Upper lobe of left lung (tissue), 6 donors: ENCODE measurements around the gene SPAG16. TPM values are rescaled to one million over a fixed set of nuclear protein-coding genes. Genes with fewer than 3 reads are reported as not detected.

Experiments
- ATAC-seq, 2 donors: fragments of 200-7000 bp; cut with Tn5 transposase; one replicate each; pipeline ENCODE4 v1.9.1; 2022; ENCODE audit warnings: mild to moderate bottlenecking in 2 of 2, moderate library complexity in 2 of 2; ENCODE audit not compliant: low FRiP score in 2 of 2
- DNase-seq, 2 donors: peaks; one replicate each; pipeline ENCODE4 v3.0.0-alpha.2; 2019 to 2020
- H3K27ac ChIP-seq, 4 donors: fragments of 200-600 bp; sonication (generic); one replicate each; pipeline ENCODE4 v1.5.1; 2016 to 2019
- H3K27me3 ChIP-seq, 4 donors: fragments of 200-600 bp; sonication (generic); one replicate each; pipeline ENCODE4 v1.5.1; 2017 to 2019
- H3K36me3 ChIP-seq, 4 donors: fragments of 200-600 bp; sonication (generic); one replicate each; pipeline ENCODE4 v1.5.1; 2016 to 2019
- H3K4me1 ChIP-seq, 4 donors: fragments of 200-600 bp; sonication (generic); one replicate each; pipeline ENCODE4 v1.5.1; 2018 to 2019
- H3K4me3 ChIP-seq, 4 donors: fragments of 200-600 bp; sonication (generic); one replicate each; pipeline ENCODE4 v1.5.1; 2017 to 2019; ENCODE audit warnings: mild to moderate bottlenecking in 2 of 4, moderate library complexity in 1 of 4
- H3K9me3 ChIP-seq, 4 donors: fragments of 200-600 bp; sonication (generic); one replicate each; pipeline ENCODE4 v1.5.1; 2018 to 2019
- CTCF ChIP-seq, 6 experiments: fragments of 450-650 bp in 4 of 6; fragments of 200-600 bp in 2 of 6; sonication (generic) in 2 of 6; IDR thresholded peaks; one replicate each; pipeline ENCODE4 v1.5.1; 2016 to 2019; ENCODE audit warnings: antibody characterized with exemption in 6 of 6
- EP300 ChIP-seq, 4 donors: sonication (generic); formaldehyde crosslinking; IDR thresholded peaks; one replicate each; pipeline ENCODE4 v1.5.1; 2017; ENCODE audit warnings: antibody characterized with exemption in 4 of 4, control low read depth in 2 of 4
- POLR2A ChIP-seq, 4 donors: fragments of 450-650 bp; IDR thresholded peaks; one replicate each; pipeline ENCODE4 v1.5.1; 2016 to 2017; ENCODE audit warnings: antibody characterized with exemption in 4 of 4, mild to moderate bottlenecking in 2 of 4
- POLR2AphosphoS5 ChIP-seq, 2 donors: sonication (generic); formaldehyde crosslinking; IDR thresholded peaks; one replicate each; pipeline ENCODE4 v1.5.1; 2017; ENCODE audit warnings: antibody characterized with exemption in 2 of 2
- WGBS, 2 donors: methylation state at CpG; one replicate each; pipeline ENCODE4 v1.1.5; 2017 to 2018; 5-methylcytosine and 5-hydroxymethylcytosine counted together
- total RNA-seq, 6 donors: library from RNA; depleted of rRNA in 4 of 6; stranded (reverse); fragments of >200 nt in 4 of 6; gene quantifications; one replicate each; pipeline versions ENCODE4 v1.1.0 to v1.2.1, GENCODE V29; 2016 to 2021
- donor health status: DM: no; HTN: no; CAD: no; lungs with moderate emphysema.
- donor health status: DM: no; HTN: yes; CAD: no; lungs with severe emphysema.

SPAG16 gene
- total RNA-seq, 6 donors from 2014 or later, result 9.7 to 65.0 (median 12.9) TPM

GRCh38 chr2:213288913-213289700 lies 4.8 kb downstream of the SPAG16 start:
- Histone ChIP-seq H3K36me3 (no peaks in the 10 kb centered on the region), H3K27ac (no peak overlapping the region), H3K4me1 (peaks cover 0 to 14% (median 4%) of the 10 kb centered on the region in 4 donors), H3K9me3 (no peaks in the 10 kb centered on the region), H3K4me3 (no peak overlapping the region), H3K27me3 (no peaks in the 10 kb centered on the region)
- DNase-seq (no peak), ATAC-seq (no peak)
- 59 to 75% methylated on average over 2 of the region's 2 CpGs for WGBS, 2 donors
- TF ChIP-seq CTCF (IDR thresholded peaks at IDR 0.05), result no peak

GRCh38 chr2:213290501-213290900 lies 6.2 kb downstream of the SPAG16 start:
- WGBS, 2 donors, result 81 to 90% methylated on average over 3 of the region's 3 CpGs
- no peak for TF ChIP-seq POLR2A (IDR thresholded peaks at IDR 0.05)
- TF ChIP-seq EP300 (IDR thresholded peaks at IDR 0.05), result no peak
- TF ChIP-seq POLR2AphosphoS5 (IDR thresholded peaks at IDR 0.05), result no peak
- TF ChIP-seq CTCF (IDR thresholded peaks at IDR 0.05), result no peak
- no peak for DNase-seq
- Histone ChIP-seq H3K36me3 (no peaks in the 10 kb centered on the region), H3K9me3 (no peaks in the 10 kb centered on the region), H3K27ac (no peak overlapping the region), H3K27me3 (no peaks in the 10 kb centered on the region), H3K4me1 (peaks cover 0 to 3% (median 0%) of the 10 kb centered on the region in 4 donors), H3K4me3 (no peak overlapping the region)
- ATAC-seq, result no peak

GRCh38 chr2:213296270-213296669 lies 12.0 kb downstream of the SPAG16 start:
- Histone ChIP-seq H3K4me3 (no peak overlapping the region), H3K27me3 (no peaks in the 10 kb centered on the region), H3K27ac (no peak overlapping the region), H3K36me3 (peaks cover 0 to 3% (median 0%) of the 10 kb centered on the region in 4 donors), H3K9me3 (no peaks in the 10 kb centered on the region), H3K4me1 (no peaks in the 10 kb centered on the region)
- 91 to 94% methylated on average over 5 of the region's 5 CpGs for WGBS, 2 donors
- TF ChIP-seq EP300 (IDR thresholded peaks at IDR 0.05) (no peak), CTCF (IDR thresholded peaks at IDR 0.05) (no peak), POLR2A (IDR thresholded peaks at IDR 0.05) (no peak), POLR2AphosphoS5 (IDR thresholded peaks at IDR 0.05) (no peak)
- ATAC-seq, result no peak
- no peak for DNase-seq

- DNase-seq (no peak), ATAC-seq (no peak)
- Histone ChIP-seq H3K9me3 (peaks cover 17 to 25% (median 18%) of the 10 kb centered on the region in 4 donors), H3K27ac (no peak overlapping the region), H3K4me3 (no peak overlapping the region), H3K4me1 (no peaks in the 10 kb centered on the region), H3K27me3 (no peaks in the 10 kb centered on the region), H3K36me3 (peaks cover 0 to 16% (median 0%) of the 10 kb centered on the region in 4 donors)
- TF ChIP-seq CTCF (IDR thresholded peaks at IDR 0.05) (no peak), POLR2A (IDR thresholded peaks at IDR 0.05) (no peak), EP300 (IDR thresholded peaks at IDR 0.05) (no peak), POLR2AphosphoS5 (IDR thresholded peaks at IDR 0.05) (no peak)
- 50 to 73% methylated on average over 2 to 3 of the region's 3 CpGs for WGBS, 2 donors
Observed at GRCh38 chr2:213306316-213306942, 22.2 kb downstream of the SPAG16 start.
